ENCODE data around the gene HSPA12B.

- TF ChIP-seq, protein P1, sequence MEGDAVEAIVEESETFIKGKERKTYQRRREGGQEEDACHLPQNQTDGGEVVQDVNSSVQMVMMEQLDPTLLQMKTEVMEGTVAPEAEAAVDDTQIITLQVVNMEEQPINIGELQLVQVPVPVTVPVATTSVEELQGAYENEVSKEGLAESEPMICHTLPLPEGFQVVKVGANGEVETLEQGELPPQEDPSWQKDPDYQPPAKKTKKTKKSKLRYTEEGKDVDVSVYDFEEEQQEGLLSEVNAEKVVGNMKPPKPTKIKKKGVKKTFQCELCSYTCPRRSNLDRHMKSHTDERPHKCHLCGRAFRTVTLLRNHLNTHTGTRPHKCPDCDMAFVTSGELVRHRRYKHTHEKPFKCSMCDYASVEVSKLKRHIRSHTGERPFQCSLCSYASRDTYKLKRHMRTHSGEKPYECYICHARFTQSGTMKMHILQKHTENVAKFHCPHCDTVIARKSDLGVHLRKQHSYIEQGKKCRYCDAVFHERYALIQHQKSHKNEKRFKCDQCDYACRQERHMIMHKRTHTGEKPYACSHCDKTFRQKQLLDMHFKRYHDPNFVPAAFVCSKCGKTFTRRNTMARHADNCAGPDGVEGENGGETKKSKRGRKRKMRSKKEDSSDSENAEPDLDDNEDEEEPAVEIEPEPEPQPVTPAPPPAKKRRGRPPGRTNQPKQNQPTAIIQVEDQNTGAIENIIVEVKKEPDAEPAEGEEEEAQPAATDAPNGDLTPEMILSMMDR (conservative IDR thresholded peaks at IDR 0.05) = peak; percentile 73
- TF ChIP-seq ZFX (IDR thresholded peaks at IDR 0.05) = no peak
Measured at GRCh38 chr20:3781153-3781910, 48.8 kb downstream of the HSPA12B start, which contains the start of gene SPEF1.
